AG04450 (cell line): Measurements from ENCODE around the gene CACNA1G. TPM values are rescaled to one million over a fixed set of nuclear protein-coding genes. Genes with fewer than 3 reads are reported as not detected.

Source experiments
- CTCF ChIA-PET: fragments of 300-600, 350-600 bp; formaldehyde crosslinking; extraction: SDS; loops from one replicate; lab custom pipeline; 2022; ENCODE audit warnings: antibody characterized with exemption, inconsistent platforms; lab: Charles Lee
- POLR2A ChIA-PET: fragments of 350-600 bp; formaldehyde crosslinking; extraction: SDS; loops from one replicate; lab custom pipeline; 2021; ENCODE audit warnings: antibody characterized with exemption, inconsistent platforms; lab: Yijun Ruan, JAX
- DNase-seq: peaks from one replicate; pipeline ENCODE4 v3.0.0-alpha.2; 2011; ENCODE audit warnings: low read depth, low spot score
- H3K27ac ChIP-seq: one replicate; pipeline ENCODE4 v1.5.1; 2012; ENCODE audit warnings: low read depth, low read length, control low read depth
- H3K27me3 ChIP-seq: one replicate; pipeline ENCODE4 v1.6.0; 2012; ENCODE audit warnings: low read length; ENCODE audit not compliant: control insufficient read depth, insufficient read depth
- H3K4me3 ChIP-seq: 2 replicates; pipeline ENCODE4 v1.5.1; 2011; ENCODE audit warnings: mild to moderate bottlenecking, low read depth, low read length, control low read depth
- H3K9me3 ChIP-seq: 2 replicates; pipeline ENCODE4 v1.5.1; 2012; ENCODE audit warnings: low read length; ENCODE audit not compliant: control insufficient read depth, insufficient read depth
- polyA plus RNA-seq: library from polyadenylated mRNA; depleted of rRNA; stranded (reverse); fragments of >200 nt; gene quantifications from 2 replicates; pipeline ENCODE4 v1.2.3, GENCODE V29; 2011
- TF ChIP-seq, protein P1 (sequence below): IDR thresholded peaks from 2 replicates; pipeline ENCODE4 v1.5.1; 2011; ENCODE audit warnings: low read depth, low read length, control low read depth, inconsistent platforms

Gene CACNA1G
- polyA plus RNA-seq, 1 experiment = 0.05 TPM

DNA sequence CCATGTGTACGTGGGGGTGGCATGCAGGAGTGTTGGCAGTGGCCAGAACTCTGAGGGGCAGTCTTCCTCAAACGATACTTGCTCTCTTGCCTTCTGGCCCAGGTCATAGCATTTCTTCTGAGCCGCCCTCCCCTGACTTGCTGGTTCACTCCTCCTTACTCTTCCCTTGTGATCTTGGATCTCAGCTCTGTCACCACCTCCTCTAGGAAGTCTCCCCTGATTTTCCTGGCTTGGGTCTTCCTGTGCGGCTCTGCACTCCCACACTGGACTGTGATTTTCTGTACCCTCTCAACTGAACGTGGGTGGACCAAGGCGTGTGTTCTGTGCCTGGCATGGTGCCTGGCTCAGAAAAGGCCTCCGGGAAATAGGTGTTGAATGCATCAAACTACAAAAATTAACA, 25.1 kb upstream of the CACNA1G start:
- TF ChIP-seq, protein P1, sequence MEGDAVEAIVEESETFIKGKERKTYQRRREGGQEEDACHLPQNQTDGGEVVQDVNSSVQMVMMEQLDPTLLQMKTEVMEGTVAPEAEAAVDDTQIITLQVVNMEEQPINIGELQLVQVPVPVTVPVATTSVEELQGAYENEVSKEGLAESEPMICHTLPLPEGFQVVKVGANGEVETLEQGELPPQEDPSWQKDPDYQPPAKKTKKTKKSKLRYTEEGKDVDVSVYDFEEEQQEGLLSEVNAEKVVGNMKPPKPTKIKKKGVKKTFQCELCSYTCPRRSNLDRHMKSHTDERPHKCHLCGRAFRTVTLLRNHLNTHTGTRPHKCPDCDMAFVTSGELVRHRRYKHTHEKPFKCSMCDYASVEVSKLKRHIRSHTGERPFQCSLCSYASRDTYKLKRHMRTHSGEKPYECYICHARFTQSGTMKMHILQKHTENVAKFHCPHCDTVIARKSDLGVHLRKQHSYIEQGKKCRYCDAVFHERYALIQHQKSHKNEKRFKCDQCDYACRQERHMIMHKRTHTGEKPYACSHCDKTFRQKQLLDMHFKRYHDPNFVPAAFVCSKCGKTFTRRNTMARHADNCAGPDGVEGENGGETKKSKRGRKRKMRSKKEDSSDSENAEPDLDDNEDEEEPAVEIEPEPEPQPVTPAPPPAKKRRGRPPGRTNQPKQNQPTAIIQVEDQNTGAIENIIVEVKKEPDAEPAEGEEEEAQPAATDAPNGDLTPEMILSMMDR = no peak
- CTCF ChIA-PET = no interaction called here
- no peak overlapping the region for H3K27ac ChIP-seq
- no peak for DNase-seq
- H3K9me3 ChIP-seq = no peaks in the 10 kb centered on the region; the same call in 1 of the 2 replicates
- peaks cover 29% of the 10 kb centered on the region for H3K27me3 ChIP-seq
- POLR2A ChIA-PET = no interaction called here
- no peak overlapping the region for H3K4me3 ChIP-seq

DNA sequence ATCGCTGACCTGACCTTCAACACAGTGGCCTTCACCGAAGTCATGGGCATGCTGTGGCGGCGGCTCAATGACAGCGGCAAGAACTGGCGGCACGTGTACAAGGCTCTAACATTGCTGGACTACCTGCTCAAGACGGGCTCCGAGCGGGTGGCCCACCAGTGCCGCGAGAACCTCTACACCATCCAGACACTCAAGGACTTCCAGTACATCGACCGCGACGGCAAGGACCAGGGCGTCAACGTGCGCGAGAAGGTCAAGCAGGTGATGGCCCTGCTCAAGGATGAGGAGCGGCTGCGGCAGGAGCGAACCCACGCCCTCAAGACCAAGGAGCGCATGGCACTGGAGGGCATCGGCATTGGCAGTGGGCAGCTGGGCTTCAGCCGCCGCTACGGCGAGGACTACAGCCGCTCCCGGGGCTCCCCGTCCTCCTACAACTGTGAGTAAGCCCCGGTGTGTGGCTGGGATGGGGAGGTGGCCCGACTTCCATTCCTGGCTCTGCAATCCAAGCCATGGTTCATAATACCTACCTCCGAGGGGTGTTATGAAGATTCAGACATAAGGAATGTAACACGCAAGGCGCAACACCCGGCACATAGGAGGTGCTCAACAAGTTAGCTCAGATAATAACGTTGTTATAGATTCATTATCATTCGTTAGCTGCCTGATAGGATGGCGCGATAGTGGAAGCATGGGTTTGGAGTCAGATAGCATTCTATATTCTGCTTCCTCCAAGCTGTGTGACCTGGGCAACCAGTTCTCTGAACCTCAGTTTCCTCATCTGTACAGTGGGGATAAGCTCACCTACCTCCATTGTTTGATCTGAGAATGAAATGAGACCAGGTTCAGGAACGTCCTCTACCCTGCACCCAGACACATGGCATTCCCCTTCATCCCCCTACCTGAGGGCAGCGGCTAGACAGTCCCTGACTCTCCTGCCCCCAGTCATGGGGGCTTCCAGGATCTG, 23.6 kb upstream of the CACNA1G start:
- H3K27ac ChIP-seq = no peak overlapping the region
- ChIA-PET CTCF (no interaction called here), POLR2A (no interaction called here)
- peaks cover 17% of the 10 kb centered on the region for H3K27me3 ChIP-seq
- no peaks in the 10 kb centered on the region; the same call in 1 of the 2 replicates for H3K9me3 ChIP-seq
- DNase-seq = no peak
- TF ChIP-seq, protein P1 = no peak
- no peak overlapping the region for H3K4me3 ChIP-seq

DNA sequence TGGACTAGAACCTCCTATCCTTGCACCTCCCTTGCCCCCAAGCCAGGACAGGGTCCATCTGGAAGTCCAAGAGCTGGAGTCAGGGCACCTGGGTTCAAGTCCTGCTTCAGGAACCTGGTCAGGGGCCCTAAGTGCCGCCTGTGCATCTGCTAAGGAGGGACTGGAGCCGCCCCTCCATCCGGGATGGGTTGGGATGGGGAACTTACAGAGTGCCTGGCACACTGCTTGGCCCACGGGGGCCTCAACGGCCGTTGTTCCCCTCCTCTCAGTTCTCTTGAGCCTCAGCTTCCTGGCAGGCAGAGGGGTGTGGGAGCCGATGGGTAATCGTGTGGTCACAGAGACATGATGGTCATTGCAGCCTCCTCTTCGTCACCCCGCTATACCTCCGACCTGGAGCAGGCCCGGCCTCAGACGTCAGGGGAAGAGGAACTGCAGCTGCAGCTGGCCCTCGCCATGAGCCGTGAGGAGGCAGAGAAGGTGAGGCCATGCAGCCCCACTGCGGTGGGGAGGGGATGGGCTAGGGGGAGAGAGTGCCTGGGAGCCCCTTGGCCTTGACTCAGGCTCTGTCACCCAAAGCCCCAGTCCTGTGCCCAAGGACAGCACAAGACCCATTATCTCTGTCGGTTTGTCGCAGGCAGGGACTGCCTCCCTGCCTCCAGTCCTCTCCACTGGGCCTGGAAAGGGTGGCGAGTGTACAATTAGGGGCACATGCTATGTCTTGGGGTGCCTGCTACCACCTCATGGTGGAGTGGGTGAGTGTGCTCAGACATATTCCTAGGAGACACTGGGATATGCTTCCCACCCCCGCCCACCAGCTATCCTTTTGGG, 22.6 kb upstream of the CACNA1G start:
- ChIA-PET POLR2A (no interaction called here), CTCF (interaction anchor here (0.7 kb wide), 1 partner anchor 462 kb away, joined by 4 read pairs; no protein-coding TSS in a partner anchor)
- no peaks in the 10 kb centered on the region; the same call in 1 of the 2 replicates for H3K9me3 ChIP-seq
- no peak for DNase-seq
- no peak overlapping the region for H3K27ac ChIP-seq
- TF ChIP-seq, protein P1 = no peak
- peaks cover 7% of the 10 kb centered on the region for H3K27me3 ChIP-seq
- no peak overlapping the region for H3K4me3 ChIP-seq

DNA sequence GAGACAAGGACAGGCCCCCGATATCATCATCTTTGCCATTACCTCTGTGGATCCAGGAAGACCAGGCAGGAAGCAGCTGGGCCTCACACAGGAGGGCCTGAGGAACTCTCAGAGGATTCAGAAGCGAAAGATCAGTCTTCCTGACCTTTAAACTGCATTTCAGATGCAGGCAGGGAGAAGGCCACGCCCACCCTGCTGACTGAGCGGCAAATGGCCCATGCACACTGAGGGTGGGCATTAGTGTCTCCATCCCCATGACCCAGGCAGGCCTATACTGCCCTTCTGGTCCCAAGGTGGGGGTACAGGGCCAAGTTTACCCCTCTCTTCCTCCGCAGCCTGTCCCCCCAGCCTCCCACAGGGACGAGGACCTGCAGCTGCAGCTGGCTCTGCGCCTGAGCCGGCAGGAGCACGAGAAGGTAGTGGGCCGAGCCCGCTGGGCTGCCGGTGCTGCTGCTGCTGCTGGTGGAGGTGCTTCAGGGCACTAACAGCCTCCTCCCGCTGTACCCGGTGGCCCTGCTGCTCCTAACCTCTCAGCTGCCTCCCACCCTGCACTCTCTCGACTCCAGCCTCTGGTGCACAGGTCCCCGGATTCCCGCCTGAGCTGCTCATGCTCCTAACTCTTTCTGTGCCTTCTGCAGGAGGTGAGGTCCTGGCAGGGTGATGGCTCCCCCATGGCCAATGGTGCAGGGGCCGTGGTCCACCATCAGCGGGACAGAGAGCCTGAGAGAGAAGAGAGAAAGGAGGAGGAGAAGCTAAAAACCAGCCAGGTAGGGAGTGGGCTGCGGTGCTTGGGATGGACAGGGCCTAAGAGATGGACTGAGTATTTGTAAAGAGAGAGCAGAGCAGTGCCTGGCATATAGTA, 21.7 kb upstream of the CACNA1G start:
- POLR2A ChIA-PET = no interaction called here
- H3K4me3 ChIP-seq = no peak overlapping the region
- TF ChIP-seq, protein P1 = no peak
- CTCF ChIA-PET = interaction anchor here (0.7 kb wide), 1 partner anchor 461 kb away, joined by 4 read pairs; no protein-coding TSS in a partner anchor
- no peaks in the 10 kb centered on the region for H3K27me3 ChIP-seq
- no peak overlapping the region for H3K27ac ChIP-seq
- no peak for DNase-seq
- no peaks in the 10 kb centered on the region; the same call in 1 of the 2 replicates for H3K9me3 ChIP-seq
